GM19239 (cell line): ENCODE results near the gene CEBPZ.
"Not testable (repeated sequence)": the region's sequence is repeated elsewhere in the genome, so short reads cannot be mapped to it uniquely, and the experiment has no call there.

Source experiments
- DNase-seq: peaks from one replicate; pipeline ENCODE4 v3.0.0; 2011; ENCODE audit warnings: low spot score; ENCODE audit not compliant: insufficient read length
- FAIRE-seq: peaks from 2 replicates; lab custom pipeline; 2011; peaks lifted over from hg19 to GRCh38; lab: Jason Lieb, UNC

Gene CEBPZ

DNA sequence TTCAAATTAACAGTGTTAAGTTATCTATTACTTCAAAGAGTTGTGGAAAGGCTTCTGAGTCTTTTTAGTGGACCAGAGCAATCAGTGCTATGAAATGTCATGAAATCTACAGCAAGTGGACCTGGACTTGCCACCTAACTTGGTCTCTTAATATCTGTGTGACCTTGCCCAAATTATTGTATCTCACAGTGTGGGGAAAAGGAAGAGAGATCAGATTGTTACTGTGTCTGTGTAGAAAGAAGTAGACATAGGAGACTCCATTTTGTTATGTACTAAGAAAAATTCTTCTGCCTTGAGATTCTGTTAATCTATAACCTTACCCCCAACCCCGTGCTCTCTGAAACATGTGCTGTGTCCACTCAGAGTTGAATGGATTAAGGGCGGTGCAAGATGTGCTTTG is 6.3 kb downstream of the CEBPZ start:
- not testable (repeated sequence) for DNase-seq, FAIRE-seq

- FAIRE-seq (no peak), DNase-seq (no peak)
These were observed 7.3 kb downstream of the CEBPZ start for GRCh38 chr2:37224063-37224462.

DNA sequence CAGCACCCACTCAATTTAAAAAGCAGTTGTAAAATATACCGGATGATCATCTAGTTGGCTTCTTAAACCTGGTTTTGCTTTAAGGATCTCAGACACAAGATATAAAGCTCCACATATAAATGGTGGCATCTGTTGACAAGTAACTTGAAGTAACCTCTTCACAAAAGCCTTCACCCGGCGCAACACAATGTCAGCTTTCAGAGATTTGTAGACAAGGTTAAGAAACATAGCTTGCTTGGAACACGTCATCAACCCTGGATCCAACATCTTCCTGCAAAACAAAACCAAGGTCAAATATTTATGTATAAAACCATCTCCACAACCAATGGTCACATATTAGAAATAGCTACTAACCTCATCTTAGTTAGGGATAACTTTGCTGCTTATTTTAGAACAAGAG is 8.3 kb downstream of the CEBPZ start:
- peak; percentile 11 for FAIRE-seq

GRCh38 chr2:37219046-37219445 is 12.3 kb downstream of the CEBPZ start:
- FAIRE-seq = no peak

More for the DNA sequence above, 8.3 kb downstream of the CEBPZ start:
- no peak for DNase-seq

GRCh38 chr2:37215250-37215649 is 16.1 kb downstream of the CEBPZ start:
- FAIRE-seq (no peak), DNase-seq (no peak)

More at GRCh38 chr2:37219046-37219445, 12.3 kb downstream of the CEBPZ start:
- no peak for DNase-seq

DNA sequence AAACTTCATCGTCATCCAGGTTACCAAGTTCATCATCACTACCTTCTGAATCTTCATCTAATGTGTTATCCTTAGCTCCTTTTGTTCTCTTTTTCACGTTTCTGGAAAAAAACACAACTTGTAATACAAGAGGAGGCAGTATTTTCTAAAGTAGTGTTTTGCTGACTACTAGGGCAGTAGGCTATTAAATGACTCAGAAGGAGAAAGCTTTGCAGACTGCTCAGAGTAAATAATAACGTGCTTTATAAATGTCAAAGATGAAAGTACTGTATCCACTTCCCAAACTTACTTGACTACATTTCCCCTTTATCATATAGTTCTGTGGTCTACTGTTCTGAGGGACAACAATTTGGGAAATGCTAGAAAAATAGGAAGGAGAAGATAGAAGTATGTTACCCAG is 19.5 kb downstream of the CEBPZ start:
- no peak for DNase-seq

GRCh38 chr2:37211212-37211611 is 20.2 kb downstream of the CEBPZ start:
- FAIRE-seq = no peak
- DNase-seq = no peak

More for the DNA sequence above, 19.5 kb downstream of the CEBPZ start:
- FAIRE-seq = peak; percentile 21

DNA sequence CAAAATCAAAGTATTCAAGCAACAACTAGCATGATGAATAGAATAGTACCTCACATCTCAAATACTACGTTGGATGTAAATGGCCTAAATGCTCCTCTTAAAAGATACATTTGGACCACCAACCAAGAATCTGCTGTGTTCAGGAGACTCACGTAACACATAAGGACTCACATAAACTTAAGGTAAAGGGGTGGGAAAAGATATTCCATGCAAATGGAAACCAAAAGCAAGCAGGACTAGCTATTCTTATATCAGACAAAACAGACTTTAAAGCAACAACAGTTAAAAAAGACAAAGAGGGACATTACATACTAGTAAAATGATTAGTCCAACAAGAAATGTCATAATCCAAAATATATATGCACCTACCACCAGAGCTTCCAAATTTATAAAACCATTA is 24.6 kb downstream of the CEBPZ start:
- FAIRE-seq = peak; percentile 58

DNA sequence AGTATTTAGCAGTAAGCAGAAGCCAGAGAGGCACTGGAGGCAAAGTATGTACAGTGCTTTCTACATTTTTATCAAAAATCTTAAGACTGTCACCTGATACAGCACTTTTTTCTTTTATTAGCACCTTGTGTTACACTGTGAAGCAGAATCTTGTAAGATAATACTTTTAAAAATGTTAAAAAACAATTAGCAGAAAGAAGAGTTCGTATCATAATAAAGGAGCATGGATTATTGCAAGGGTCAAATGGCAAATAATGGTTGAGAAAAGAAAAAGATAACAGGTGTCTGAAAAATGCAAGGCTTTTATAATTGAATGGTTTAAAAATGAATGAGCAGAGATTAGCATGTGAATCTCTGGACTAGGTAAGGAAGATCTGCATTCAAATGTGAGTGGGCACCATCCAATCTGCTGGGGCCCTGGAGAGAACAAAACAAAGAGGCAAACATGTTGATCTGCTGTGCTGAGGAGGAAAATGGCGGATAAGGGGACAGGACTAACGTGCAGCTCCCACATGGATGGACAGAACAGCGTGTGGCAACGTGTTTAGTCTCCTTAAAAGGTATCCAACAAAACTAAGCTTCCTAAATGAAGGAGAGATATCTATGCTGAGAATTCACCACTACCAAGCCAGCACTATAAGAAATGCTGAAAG is 25.6 kb downstream of the CEBPZ start:
- no peak for FAIRE-seq
- no peak for DNase-seq

More for the DNA sequence above, 24.6 kb downstream of the CEBPZ start:
- DNase-seq = not testable (repeated sequence)

DNA sequence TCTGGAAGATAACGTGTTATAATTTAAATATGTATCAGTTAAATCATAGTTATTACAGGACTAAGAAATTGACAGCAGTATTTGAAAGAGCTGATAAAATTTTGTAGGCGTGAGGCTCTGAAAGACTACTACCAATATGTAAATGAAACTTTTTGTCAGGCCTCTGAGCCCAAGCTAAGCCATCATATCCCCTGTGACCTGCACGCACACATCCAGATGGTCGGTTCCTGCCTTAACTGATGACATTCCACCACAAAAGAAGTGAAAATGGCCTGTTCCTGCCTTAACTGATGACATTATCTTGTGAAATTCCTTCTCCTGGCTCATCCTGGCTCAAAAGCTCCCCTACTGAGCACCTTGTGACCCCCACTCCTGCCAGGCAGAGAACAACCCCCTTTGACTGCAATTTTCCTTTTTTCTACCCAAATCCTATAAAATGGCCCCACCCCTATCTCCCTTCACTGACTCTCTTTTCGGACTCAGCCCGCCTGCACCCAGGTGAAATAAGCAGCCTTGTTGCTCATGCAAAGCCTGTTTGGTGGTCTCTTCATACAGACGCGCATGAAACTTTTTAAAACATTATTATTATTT is 26.2 kb downstream of the CEBPZ start:
- DNase-seq, FAIRE-seq: not testable (repeated sequence)

DNA sequence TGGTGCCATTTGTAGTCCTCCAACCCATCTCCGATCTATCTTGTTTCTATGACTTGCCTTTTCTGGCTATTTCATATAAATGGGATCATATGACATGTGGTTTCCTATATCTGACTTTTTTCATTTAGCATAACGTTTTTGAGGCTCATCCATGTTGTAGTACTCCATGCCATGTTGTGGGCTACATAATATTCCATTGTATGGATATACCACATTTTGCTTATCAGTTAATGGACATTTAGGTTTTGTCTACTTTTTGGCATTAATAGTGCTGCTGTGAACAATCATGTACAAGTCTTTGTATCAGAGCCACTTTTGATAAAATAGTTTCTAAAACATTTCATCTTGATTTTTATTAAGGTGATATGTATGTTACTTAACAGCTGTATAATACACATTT is 27.7 kb downstream of the CEBPZ start:
- DNase-seq = no peak
- no peak for FAIRE-seq

GRCh38 chr2:37201766-37202165 is 29.6 kb downstream of the CEBPZ start:
- no peak for DNase-seq
- FAIRE-seq = peak; percentile 14

DNA sequence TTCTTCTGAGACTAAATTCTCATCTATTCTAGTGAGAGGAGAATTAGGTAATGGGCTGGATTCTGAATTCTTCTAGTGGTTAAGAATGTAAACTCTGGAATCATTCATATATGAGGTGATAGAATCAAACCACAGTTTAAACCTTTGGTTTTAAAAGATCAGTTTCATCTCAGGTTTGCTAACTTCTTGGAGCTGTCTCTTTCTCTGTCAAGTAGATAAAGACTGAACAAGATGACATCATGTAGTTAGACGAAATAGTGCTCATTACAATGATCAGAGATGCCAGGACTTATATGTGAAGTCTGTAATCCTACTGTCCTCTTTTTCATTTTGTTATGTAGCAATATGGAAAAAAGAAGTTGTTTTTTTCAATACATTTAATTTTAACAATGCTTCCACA is 30.2 kb downstream of the CEBPZ start:
- FAIRE-seq = no peak
- DNase-seq = no peak

DNA sequence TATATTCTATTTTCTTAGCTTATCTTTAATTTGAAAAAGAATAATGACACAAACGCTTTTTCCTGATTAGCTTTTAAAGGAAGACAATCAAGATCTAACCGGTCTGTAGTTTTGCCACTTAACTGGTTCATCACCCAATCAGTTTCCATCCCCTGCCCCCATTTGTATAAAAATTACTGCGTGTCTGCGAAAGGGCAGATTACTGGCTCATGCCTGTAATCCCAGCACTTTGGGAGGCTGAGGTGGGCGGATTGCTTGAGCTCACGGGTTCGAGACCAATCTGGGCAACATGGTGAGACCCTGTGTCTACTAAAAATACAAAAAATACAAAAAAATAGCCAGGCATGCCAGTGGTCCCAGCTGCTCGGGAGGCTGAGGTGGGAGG is 32.7 kb downstream of the CEBPZ start:
- FAIRE-seq = no peak
- DNase-seq = no peak

DNA sequence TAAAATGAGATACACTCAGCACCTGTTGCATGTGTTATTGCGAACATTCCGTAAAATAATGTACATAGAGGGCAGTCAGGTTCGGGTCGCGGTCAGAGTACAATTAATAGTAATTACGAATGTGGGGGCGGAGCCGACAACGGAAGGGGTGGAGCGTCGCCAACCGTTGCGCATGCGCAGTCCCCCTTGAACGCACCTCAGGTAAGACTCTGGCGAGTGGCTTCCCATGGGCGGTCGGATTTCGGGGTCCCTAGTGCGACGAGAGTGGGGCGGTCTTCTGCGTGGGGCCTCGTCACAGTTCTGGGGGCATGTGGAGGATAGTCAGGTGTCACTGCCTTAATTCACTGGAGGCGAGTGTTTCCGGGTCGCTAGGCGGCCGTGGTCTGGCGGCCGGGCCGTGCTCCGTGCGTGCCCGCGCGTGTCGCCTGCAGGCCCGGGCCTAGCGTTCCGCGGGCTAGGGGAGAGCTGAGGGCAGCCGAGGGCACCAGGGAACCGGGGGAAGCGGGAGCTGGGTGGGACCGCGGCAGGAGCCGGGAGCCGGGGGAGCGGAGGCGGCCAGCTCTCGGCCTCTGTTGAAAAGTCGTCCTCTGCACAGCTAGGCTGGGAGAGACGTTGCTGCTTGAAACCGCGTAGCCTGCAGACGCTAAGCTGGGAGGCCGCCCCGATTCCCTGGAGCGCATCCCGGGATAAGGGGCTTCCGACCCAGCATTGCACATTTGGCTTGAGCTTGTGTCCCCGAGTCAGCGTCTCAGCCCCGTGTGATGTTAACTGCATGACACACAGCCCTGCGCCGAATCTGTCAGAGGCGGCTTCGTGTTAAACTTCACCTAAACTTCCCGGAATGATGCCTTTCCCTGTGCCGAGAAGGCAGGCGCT is 34.8 kb downstream of the CEBPZ start, which contains the start of gene CEBPZOS:
CEBPZOS (plus strand) TSS at position 177 of the 876 bp plus-strand sequence. CDS start 3,209 bp downstream, outside the sequence.
- DNase-seq = peak; percentile 72
- peak; percentile 89 for FAIRE-seq

DNA sequence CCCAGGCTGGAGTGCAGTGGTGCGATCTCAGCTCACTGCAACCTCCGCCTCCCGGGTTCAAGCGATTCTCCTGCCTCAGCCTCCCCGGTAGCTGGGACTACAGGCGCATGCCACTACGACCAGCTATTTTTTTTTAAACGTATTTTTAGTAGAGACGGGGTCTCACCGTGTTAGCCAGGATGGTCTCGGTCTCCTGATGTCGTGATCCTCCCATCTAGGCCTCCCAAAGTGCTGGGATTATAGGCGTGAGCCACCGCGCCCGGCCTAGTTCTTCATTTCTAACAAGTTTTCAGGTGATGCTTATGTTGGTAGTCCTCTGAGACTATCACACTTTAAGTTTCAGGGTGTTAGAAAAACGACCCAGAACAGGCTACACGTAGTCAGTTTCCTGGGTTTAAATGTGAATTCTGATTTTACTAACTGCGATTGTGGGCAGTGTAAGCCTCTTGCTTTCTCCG is 35.5 kb downstream of the CEBPZ start:
- FAIRE-seq, DNase-seq: not testable (repeated sequence)

DNA sequence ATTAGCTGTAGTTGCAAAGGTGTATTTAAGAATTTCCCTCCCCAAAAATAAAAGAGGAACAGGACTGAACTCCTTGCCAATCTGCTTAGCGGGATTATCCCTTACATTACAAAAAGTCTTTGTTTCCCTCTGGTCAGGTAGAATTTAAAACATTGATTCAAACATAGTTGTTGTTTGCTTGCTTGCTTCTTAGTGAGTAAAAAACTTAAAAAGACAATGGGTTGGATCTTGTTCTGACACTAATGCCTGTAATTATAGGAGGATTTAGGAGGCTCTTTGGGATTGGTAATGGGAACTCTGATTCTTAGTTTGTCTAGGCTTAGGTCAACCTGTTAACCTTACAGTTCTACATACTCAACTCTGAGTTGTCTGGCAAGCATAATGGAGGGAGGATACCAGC is 38.8 kb downstream of the CEBPZ start:
- FAIRE-seq = no peak
- DNase-seq = no peak

DNA sequence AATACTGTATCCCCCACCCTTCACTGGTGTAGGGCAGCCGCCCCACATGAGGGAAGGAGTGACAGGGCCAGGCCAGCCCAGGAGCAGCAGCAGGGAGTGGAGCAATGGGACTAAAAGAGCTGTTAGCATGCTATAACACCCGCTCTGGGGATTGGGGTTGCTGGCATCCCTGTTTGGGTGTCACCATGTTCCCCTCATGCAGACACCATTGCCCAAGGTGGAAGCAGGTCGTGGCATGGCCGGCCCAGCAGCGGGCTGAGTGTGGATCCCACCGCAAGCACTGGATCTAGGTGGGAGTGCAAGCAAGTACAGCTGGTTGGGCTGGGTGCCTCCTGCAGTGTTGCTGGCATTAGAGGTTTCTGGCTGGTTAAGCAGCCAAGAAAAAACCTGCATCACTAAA is 39.6 kb downstream of the CEBPZ start:
- FAIRE-seq = no peak
- no peak for DNase-seq

- FAIRE-seq = no peak
- DNase-seq = no peak
These were observed 40.1 kb downstream of the CEBPZ start for GRCh38 chr2:37191253-37191652.

DNA sequence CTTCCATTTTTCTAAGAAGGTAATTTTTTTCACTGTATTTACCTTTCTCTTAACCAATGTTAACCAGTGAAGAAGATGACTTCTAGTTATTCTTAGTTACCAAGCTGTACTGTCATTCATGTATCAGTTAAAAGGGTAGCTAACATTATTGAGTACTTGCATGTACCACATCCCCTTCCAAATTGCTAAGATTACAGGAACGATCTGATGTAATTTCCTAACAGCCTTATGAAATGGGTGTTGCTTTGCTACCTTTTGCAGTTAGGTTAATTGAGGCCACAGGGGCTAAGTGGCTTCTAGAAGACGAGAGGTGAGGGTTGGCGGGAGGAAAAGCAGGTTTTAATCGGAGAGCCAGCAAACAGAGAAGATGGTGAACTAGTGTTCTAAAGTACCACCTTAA is 41.1 kb downstream of the CEBPZ start:
- FAIRE-seq = no peak

More for the DNA sequence above, 41.1 kb downstream of the CEBPZ start:
- no peak for DNase-seq
